CD4-positive, alpha-beta T cell treated with Interleukin-21 for 1 hour (primary cell): ENCODE results near the gene CARD19.

Source experiments
- DNase-seq: peaks from one replicate; pipeline ENCODE4 v3.0.0-alpha.2; 2020

CARD19 gene, protein sequence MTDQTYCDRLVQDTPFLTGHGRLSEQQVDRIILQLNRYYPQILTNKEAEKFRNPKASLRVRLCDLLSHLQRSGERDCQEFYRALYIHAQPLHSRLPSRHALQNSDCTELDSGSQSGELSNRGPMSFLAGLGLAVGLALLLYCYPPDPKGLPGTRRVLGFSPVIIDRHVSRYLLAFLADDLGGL

DNA sequence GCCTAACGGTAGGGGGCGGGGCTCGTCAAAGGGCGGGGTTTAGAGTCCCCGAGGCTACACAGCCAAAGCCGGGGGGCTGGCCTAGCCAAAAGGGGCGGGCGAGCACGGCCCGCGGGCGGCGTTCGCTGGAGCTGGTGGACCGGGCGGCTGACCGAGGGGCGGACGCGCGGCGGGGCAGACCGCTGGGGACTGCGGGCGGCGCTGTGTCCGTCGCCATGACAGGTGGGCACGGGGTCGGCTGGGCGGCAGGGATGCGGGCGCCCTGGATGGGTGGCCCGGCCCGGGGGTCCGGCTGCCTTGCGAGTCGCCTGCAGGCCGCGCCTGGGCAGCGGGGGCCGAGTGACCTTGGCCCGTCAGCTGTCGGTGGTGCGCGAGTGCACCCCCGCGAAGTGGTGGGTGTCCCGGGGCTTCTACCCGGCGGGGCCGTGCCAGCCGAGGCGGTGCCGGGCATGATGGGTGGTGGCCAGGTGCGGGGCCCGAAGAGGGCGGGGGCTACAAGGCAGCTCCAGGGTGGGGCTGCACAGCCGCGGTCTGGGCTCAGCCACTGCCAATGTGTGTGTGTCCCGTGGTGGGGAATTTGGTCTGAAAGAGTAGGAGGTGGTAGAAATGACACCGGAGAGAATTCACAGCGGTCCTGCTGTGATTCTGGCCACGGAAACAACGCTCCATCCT is at the start of gene CARD19:
Gene CARD19, plus strand, starts transcription at position 87 of the 672 bp plus-strand sequence. Its CDS starts 129 bp downstream, at position 216.
- peak; percentile 64 for DNase-seq

DNA sequence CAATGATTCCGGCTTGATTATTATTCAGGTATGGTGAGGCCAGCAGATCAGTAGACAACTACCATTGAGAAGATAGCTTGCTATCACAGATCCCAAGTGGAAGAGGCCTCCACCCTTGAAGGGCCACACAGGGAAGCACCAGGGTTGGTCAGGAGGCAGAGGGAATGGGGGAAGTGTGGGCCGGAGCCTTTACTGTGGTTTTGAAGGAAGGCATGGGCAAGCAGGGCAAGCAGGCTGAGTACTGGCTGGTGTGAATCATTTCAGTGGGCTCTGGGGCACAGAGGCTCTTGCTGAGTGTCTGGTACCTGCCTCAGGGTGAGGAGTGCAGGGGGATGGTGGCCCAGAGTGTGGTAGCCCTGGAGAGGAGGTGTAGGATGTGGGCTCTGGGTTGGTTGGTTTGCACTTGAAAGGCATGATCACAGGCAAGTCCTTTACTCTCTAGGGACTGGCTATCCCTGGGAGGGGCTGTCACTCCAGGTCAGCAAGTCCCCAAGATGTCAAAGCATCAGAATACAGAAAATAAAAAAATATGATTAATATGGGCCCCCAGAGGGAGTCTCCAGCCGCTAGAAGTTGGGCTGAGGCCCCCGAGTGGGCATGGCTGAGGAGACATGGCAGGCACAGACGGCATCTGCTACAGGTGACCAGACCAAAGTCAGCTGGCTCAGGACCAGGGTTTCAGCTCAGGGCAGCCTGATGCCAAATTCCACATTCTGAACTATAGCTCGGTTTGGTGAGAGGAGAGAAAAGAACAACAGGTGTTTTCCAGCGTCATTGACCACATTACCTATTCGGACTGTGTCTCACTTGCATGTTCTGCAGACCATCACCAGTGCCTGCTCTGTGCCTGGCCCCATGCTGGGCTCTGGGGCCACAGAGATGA is 47.2 kb upstream of the CARD19 start:
- no peak for DNase-seq

DNA sequence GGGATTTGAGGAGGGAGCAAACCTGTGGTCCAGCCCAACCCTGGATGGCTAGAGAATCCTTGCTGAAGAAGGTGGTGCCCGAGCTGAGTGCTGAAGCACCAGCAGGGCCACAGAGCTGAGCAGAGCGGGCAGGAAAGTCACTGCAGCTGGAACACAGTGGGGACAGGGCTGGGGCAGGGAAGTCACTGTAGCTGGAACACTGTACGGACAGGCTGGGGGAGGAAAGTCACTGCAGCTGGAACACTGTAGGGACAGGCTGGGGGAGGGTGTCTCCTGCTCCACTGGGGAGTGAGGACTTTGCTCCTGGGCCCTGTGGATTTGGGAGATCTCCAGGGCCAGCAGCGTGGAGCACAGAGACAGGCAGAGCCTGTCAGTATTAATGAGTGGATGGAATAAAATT is 46.5 kb upstream of the CARD19 start:
- DNase-seq: no peak

DNA sequence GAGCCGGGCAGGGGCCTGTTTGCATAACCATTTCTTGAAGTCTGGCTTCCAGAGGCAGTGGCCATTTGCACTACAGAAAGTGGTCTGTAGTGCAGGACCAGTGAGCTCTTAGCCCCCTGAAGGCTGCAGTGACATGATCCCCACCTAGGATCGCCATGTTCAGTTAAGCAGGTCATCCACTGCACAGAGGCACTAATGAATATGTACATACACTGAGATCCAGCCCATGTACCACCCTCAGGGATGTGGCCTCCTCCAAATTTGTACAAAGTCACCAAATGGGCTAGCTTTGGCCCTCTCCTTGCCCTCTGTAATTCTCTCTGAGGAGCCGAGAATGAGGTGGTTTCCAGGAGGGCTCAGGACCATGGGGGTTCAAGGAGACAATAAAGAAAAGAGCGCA is 45.8 kb upstream of the CARD19 start:
- DNase-seq: no peak

DNA sequence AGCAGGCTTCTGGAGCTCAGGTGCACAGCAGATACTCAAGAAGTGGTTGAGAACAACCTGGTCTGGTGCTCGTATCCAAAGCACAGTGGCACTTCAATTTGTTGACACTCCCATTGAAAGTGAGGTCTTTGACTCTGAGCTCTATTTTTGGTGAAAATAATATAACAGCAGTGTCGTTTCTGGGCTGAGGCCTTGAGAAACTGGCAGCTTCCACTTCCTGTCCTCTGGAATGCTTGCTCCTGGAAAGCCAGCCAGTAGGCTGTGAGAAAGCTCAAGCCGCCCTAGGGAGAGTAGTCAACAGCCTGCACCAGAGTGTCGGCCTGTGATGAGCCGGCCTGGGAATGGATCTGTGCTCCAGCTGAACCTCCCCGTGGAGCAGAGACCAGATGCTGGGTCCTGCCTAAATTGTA is 44.3 kb upstream of the CARD19 start:
- no peak for DNase-seq

DNA sequence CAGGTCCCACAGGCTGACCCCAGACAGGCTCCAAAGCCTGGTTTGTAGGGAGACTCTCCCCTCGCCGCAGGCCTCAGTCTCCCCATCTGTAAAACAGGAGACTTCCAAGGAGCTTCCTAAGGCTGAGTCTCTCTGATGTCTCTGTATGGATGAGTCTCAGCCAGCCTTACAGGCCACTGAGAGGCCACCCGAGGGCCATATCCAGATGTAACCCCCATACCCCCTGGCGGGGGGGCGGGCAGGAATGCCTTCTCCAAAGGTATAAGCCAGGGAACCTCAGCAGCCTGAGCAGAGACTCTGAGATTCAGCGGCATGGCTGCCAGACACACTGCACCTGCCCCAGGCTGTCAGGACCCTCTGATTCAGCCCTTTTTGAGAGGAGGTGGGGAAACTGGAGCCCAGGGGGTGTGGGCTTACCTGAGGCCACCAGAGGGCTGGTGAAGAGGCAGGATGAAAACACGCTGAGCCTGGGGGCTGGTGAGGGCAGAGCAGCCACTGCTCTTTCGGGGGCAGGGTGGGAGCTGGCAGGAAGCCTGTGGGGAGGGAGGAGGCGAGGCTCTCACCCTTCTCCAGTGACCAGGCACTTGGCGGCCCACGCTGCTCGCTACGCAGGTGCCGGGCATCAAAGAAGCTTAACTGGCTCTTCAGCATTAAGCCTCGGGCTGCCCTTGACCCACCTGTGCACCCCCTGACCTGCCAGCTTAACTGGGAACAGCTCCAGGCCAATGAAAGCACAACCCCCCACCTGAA is 43.1 kb upstream of the CARD19 start:
- DNase-seq: no peak

DNA sequence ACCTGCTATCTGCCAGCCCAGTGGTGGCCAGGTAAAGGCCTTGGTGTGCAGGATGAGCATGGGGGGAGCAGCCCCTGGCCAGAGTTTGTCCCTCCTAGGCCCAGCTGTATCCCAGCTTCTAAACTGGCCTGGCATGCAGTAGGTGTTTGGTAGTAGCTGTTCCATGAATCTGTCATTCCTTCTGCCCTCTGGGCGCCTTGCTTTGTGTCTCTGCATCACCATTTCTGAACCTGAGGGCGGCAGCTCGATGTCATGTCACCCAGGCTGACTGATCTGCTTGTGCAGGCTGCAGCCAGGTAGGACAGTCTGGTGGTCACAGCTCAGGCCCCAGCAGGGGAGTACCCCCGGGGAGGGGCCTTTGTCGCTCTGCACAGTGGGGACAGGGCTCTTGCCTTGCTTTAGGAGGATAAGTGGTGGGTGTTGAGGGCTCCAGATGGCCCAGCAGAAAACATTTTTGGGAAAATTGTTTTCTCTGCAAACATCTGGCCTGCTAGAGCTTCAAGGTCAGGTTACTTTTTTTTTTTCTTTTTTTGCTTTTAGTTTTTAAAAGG is 42.2 kb upstream of the CARD19 start:
- DNase-seq: no peak

DNA sequence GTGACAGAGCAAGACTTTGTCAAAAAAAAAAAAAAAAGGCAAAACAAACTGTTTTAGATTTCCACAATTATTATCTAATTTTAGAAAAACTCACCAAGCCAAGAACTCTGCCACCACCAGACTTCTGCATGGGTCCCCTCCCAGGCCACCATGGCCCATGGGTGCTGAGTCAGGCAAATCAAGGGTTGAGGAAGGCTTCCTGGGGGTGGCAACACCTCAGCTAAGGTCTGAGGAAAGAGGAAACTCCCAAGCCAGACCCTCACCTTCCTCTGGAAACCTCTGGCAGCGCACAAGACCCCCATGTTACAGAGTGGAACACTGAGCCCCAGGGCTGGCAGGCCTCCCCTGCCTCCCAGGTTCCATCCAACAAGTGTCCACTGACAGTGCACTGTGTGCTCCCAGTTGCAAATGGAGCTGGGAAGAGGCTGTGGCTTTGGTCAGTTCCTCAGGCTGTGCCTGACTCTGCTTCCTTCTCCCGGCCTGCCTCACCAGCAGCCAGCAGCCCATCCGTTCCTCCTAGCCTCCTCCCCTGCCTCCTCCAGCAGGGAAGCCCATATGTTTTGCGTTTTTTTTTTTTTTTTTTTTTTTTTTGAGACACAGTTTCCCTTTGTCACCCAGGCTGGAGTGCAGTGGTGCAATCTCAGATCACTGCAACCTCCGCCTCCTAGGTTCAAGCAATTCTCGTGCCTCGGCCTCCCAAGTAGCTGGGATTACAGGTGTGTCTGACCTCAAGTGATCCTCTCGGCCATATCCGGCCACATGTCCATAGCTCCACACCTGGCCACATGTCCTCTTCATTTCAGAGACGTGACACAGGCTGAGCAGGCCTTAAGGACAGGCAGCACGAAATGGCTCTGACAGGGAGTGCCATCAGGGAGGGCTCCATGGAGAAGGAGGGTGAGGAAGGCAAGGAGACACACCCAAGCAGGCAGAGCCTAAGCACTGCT is 41.0 kb upstream of the CARD19 start:
- no peak for DNase-seq

DNA sequence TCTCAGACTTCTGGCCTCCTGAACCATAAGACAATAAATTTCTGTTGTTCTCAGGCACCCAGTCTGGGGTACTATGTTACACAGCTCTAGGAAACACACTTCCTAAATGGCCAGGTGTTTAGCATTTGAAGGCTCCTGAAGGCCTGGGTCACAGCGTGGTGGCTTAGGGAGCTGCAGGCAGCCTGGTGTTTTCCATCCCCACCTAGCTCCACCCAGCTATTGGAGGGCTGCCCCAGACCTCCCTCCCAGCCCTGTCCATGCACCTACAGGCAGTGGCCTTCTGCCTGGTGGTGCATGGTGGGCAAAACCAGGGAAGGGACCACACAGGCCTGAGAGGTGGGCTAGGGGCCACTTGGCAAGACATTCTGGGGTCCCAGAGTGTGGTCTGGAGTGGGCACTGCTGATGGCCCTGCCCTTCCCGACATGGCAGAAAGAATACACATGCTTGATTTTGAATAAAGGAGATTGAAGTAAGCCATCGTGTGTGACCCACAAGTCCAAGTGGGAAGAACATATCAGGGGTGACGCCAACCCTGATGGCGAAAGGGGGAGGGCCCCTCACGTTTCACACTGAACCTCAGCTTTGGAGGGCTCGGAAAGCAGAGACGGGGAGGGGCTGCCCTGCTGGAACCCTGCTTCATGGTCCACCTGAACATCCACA is 38.8 kb upstream of the CARD19 start:
- DNase-seq: no peak

DNA sequence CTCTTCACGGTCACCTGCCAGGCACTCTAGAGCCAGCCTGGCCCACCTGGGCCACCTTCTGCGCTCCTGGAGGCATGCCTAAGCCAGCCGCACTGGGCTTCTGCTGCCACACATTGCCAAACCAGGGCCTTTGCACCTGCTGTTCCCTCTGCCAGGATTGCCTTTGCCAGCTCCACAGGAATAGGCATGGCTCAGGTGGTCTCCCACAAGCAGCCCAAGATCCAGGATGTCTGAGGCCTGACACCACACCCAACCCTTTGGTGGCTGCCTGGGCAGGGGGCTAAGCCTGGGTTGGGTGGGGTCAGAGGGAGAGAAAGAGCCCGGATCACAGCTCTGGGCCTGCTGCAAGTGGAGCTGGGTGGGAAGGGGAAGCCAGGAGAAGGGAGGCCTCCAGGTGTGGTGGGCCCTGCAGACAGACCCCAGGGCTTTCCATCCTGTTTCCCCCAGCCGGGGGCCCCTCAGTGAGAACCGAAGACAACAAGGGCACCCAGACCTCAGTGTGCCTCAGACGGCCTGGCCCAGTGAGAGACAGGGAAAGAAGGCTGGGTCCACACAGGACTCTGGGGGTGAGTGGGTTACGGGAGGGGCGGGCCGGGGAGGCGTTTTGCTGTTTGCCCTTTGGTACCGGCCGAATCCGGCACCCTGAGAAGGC is 38.2 kb upstream of the CARD19 start:
- no peak for DNase-seq

DNA sequence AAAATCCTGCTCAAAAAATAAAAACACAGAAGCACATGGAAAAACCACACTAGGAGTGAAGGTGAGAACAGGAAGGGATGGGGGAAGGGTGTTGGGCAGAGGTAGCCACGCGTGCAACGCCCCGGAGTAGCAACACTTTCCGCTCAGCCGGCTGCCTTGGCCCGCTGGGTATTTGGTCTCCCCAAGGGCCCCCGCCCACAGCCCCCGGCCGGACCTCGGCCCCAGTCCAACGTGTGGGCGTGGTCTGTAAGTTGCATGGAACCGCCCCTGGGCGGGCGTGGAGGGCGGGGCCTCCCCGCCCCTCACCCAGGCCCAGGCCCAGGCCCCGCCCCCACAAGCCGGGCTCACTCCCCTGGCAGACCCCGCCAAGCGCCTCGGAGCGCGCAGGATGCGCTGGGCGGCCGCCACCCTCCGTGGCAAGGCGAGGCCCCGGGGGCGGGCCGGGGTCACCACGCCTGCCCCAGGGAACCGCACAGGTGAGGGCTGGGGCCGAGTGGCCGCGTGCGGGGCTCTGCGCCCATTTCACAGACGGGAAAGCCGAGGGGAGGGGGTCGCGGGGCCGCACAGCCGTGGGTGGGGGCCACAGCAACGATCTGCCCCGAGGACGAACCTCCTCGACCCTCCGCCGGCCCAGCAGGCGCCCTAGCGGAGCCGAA is 37.5 kb upstream of the CARD19 start, which contains the start of gene SUSD3:
Gene SUSD3, plus strand, starts transcription at position 347 of the 656 bp plus-strand sequence. Its CDS starts 42 bp downstream, at position 389.
- peak; percentile 76 for DNase-seq

DNA sequence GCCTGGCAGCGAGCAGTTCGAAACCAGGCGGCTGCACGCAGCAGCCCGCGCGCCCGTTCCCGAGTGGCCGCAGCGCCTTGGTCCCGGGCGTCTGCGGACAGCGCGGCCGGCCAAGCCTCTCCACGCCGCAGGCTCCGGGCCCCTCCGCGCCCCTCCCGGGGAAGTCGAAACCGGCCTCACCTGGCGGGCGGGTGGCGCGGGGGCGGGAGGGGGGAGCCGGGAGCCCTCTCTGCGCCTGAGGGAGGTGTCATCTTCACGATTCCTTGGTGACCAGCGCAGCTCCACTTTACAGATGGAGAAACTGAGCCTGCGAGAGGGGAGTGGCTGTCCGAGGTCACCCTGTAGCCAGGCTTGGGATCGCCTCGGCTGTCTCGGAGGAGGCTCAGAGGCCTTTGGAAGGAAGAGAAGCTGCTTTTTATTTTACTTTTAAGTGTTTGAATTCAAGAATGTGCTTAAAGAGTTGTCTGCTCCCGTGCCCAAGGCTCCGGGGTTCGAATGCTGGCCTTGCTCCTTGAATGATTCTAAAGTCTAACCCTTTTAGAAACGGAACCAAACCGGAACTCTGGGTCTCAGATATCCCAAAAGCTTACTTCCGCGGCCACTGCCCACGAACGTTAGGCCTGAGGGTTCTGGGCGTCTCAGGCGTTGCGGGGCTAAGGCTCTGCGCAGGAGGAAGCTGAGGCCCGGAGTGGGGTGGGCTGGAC is 36.9 kb upstream of the CARD19 start:
- DNase-seq: no peak

DNA sequence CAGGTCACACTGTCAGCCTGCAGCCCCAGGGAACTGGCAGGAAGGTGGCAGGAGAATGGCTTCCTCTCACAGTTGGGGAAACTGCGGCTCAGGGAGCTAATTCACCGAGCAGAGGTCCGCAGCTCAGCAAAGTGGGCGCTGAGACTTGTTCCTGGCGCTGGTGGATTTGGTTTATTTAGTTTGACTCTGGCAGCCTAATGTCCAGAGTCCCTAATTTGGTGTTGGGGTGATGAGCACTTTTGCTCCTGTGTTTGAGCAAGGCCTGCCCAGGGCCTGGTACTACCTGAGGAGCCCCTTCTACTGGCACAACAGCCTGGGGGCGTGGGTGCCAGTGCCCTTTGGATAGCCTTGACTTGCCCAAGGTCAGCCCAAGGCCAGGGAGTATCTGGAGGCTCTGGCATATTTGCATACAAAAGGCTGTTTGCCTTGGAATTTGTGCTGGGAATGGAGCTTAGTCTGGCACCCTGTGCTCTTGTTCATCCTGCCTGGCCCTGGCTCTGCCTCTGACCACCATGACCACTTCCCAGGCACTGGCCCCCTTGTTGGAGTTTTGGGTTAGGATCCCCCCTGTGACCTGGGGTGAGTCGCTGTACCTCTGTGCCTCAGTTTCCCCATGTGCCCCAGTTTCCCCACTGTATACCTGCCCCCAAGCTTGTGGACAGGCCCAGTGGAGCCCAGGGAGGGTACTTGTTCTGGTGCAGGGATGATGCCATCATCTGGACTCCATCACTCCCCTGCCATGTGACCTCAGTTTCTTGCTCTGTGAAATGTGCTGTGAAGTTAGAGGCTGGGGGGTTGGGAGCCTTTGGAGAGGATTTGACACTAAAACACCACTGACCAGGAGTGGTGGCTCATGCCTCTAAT is 36.1 kb upstream of the CARD19 start:
- no peak for DNase-seq

DNA sequence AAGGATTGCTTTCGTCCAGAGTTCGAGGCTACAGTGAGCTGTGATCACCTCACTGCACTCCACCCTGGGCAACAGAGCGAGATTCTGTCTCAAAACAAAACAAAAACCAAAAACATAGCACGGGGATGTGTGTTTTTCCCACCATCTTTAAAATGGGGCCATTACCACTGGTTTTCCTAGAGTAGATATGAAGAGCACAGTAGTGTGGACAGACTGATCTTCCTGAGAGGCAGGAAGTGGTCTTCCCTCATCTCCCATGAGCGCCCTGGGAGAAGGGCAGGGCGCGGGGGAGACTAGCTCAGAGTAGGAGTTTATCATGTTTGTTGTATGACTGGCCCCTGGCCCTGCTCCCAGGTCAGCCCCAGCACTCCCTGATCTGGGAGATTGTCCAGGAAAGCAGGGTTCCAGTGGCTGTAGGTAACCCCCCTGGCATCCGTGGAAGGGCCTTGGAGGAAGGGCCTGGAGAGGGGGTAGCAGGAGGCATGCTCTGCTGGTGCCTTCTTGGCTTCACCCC is 35.2 kb upstream of the CARD19 start:
- DNase-seq: no peak

DNA sequence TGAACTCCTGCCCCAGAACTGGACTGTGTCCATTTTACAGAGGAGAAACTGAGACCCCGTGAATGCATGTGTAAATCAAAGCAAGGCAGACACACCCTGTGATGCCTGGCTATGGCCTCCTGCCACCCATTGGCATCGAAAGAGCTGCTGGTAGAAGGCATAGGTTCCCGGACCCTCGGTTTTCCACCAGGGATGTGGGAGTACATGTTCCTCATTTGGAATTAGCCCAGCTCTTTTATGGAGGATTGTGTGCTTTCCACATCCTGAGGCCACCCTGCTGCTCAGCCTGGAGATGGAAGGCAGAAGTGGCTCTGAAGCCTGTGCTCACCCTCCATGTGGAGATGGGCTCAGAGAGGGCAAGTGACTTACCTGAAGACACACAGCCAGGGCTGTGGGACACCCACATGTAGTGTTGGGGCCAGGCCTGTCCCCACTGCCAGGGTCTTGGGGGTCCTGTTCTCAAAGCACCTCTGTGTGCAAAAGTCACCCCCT is 34.7 kb upstream of the CARD19 start:
- no peak for DNase-seq

DNA sequence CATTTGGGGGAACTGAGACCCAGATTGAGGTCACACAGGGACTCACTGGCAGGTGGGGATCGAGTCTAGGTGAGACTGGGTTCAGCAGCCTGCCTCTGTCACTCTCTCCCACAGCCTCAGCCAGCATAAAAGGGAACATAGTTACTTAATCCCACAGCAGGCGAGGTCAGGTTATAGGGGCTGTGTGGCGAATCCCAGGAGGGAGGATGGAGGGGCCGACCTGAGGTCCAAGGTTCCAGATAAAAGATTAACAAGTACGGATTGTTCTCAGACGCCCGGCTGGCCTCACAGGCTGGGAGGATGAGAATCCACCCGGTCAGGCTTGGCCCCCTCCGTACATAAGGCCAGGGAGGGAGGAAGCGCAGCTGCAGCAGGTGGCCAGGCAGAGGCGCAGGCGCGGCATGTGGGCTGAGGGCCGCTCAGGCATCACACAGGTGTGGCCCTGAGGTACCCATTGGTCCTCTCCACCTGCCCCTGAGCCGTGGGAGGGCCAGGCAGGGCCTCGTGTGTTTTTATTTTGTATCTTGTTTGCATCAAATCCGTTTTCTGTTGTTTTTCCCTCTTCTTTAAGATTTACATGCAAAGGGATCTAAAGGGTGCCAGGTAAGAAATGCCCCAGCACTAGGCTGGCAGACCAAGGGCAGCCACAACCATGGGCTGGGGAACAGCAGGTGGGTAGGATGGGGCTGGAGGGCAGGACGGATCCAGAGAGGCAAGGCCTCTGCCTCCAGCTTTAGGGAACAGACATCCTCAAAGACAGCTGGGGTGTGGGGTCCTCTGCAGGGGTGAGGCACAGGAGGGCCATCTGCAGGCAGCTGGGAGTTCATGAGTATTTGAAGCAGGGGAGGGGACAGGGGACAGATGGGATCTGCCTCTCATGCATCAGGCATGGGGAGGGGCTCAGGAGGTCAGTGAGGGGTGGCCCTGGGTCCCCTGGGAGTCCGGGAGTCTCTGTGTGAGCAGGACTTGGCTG is 33.9 kb upstream of the CARD19 start:
- DNase-seq: no peak
